Prostate gland (tissue), 2 donors: ENCODE measurements around the gene DNMT3L.

Experiments
- POLR2A ChIP-seq: fragments of 450-650 bp; IDR thresholded peaks from one replicate; pipeline ENCODE4 v1.6.1; 2016; ENCODE audit warnings: antibody characterized with exemption, mild to moderate bottlenecking
- POLR2AphosphoS5 ChIP-seq: sonication (generic); formaldehyde crosslinking; IDR thresholded peaks from one replicate; pipeline ENCODE4 v1.6.1; 2017; ENCODE audit warnings: antibody characterized with exemption
- TF ChIP-seq, protein P1 (sequence below), 4 experiments: fragments of 200-600 bp in 2 of 4; fragments of 450-650 bp in 2 of 4; sonication (generic) in 2 of 4; IDR thresholded peaks; 1 replicate in 3 of 4; 2 replicates in 1 of 4; pipeline ENCODE4 v1.5.1; 2016 to 2019; ENCODE audit warnings: antibody characterized with exemption in 4 of 4, mild to moderate bottlenecking in 2 of 4, moderate library complexity in 2 of 4

DNA sequence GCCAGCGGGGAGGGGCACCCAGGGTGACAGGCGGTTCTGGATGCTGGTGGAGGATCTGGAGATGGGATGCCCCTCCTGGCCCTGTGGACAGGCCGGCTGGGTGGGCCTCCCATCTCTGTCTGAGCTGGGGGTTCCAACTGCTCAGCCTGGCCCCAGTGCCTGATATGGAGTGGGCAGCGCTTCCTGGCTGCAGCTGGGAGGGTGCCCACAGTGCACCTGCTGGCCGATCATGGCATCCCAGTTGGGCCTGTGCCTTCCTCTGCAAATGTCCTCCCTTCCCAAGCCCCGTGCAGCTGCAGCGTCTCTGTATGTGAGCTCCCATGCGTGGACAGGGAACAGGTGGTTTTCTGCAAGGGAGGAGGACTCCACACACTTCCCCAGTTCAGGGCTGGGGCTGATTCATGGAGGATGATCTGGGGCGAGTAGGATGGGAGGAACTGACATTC is 40.3 kb upstream of the DNMT3L start:
- TF ChIP-seq, protein P1, sequence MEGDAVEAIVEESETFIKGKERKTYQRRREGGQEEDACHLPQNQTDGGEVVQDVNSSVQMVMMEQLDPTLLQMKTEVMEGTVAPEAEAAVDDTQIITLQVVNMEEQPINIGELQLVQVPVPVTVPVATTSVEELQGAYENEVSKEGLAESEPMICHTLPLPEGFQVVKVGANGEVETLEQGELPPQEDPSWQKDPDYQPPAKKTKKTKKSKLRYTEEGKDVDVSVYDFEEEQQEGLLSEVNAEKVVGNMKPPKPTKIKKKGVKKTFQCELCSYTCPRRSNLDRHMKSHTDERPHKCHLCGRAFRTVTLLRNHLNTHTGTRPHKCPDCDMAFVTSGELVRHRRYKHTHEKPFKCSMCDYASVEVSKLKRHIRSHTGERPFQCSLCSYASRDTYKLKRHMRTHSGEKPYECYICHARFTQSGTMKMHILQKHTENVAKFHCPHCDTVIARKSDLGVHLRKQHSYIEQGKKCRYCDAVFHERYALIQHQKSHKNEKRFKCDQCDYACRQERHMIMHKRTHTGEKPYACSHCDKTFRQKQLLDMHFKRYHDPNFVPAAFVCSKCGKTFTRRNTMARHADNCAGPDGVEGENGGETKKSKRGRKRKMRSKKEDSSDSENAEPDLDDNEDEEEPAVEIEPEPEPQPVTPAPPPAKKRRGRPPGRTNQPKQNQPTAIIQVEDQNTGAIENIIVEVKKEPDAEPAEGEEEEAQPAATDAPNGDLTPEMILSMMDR (IDR thresholded peaks at IDR 0.05) = peak in 1 of 4 experiments; percentile 15
- no peak for TF ChIP-seq POLR2A
- TF ChIP-seq POLR2AphosphoS5 = no peak
